Caco-2 (cell line): ENCODE measurements around the gene PHF21B. TPM values are rescaled to one million over a fixed set of nuclear protein-coding genes. Genes with fewer than 3 reads are reported as not detected.

Source experiments
- BruUV-seq: library from RNA; stranded (reverse); fragments of 400-500 nt; replicated peaks from 2 replicates; lab custom pipeline; 2021; lab: Mats Ljungman, UMichigan
- CTCF ChIA-PET: fragments of 300-600 bp; sonication (Branson Sonifier 250); formaldehyde crosslinking; loops from one replicate; lab custom pipeline; 2022; ENCODE audit warnings: antibody characterized with exemption; lab: Charles Lee
- POLR2A ChIA-PET: fragments of 300-600 bp; sonication (Branson Sonifier 250); formaldehyde crosslinking; loops from one replicate; lab custom pipeline; 2022; ENCODE audit warnings: antibody characterized with exemption; lab: Charles Lee
- DNase-seq, 2 experiments: peaks; one replicate each; pipeline versions ENCODE4 v3.0.0 to v3.0.0-alpha.2; 2020 to 2022
- H3K27me3 ChIP-seq: replicated peaks from 2 replicates; pipeline ENCODE4 v1.6.0; 2011; ENCODE audit warnings: low read length; ENCODE audit not compliant: control insufficient read depth, insufficient read depth
- H3K36me3 ChIP-seq: 2 replicates; pipeline ENCODE4 v1.5.1; 2011; ENCODE audit warnings: low read length; ENCODE audit not compliant: control insufficient read depth, insufficient read depth
- H3K4me1 ChIP-seq: fragments of 250-450 bp; sonication (Bioruptor Pico); 2 replicates; pipeline ENCODE4 v1.5.1; 2020; ENCODE audit warnings: mild to moderate bottlenecking
- H3K4me3 ChIP-seq: 2 replicates; pipeline ENCODE4 v1.5.1; 2011; ENCODE audit warnings: low read depth, mild to moderate bottlenecking, control low read depth, low read length
- H3K9me3 ChIP-seq: fragments of 250-450 bp; sonication (Bioruptor Pico); 2 replicates; pipeline ENCODE4 v1.5.1; 2020; ENCODE audit warnings: mild to moderate bottlenecking, moderate library complexity
- H3K27ac Mint-ChIP-seq: one replicate; pipeline ENCODE4 v1.8.0; 2022; ENCODE audit warnings: mixed read lengths; ENCODE audit not compliant: unreplicated experiment
- H3K27me3 Mint-ChIP-seq: one replicate; pipeline ENCODE4 v1.8.0; 2022; ENCODE audit warnings: mixed read lengths; ENCODE audit not compliant: insufficient read depth, unreplicated experiment
- H3K36me3 Mint-ChIP-seq: one replicate; pipeline ENCODE4 v1.8.0; 2022; ENCODE audit warnings: mild to moderate bottlenecking, mixed read lengths; ENCODE audit not compliant: insufficient read depth, unreplicated experiment
- H3K4me1 Mint-ChIP-seq: one replicate; pipeline ENCODE4 v1.8.0; 2022; ENCODE audit warnings: low read depth, mixed read lengths; ENCODE audit not compliant: unreplicated experiment
- H3K4me3 Mint-ChIP-seq: one replicate; pipeline ENCODE4 v1.8.0; 2022; ENCODE audit warnings: mild to moderate bottlenecking, moderate library complexity, mixed read lengths; ENCODE audit not compliant: unreplicated experiment
- H3K9me3 Mint-ChIP-seq: one replicate; pipeline ENCODE4 v1.8.0; 2022; ENCODE audit warnings: mixed read lengths; ENCODE audit not compliant: unreplicated experiment
- CTCF ChIP-seq, 2 experiments: fragments of 200-600 bp in 1 of 2; IDR thresholded peaks; 1 replicate in 1 of 2; 2 replicates in 1 of 2; pipeline versions ENCODE4 v1.5.1 to v1.8.0; 2011 to 2022; ENCODE audit warnings: antibody characterized with exemption in 1 of 2, control low read depth in 1 of 2, inconsistent platforms in 1 of 2, low read depth in 1 of 2, low read length in 1 of 2, mild to moderate bottlenecking in 1 of 2, moderate library complexity in 1 of 2; ENCODE audit not compliant: insufficient read depth in 1 of 2, severe bottlenecking in 1 of 2, unreplicated experiment in 1 of 2
- intact Hi-C: fragments of 100-400 bp; cut with micrococcal nuclease; formaldehyde crosslinking; loops from one replicate; pipeline ENCODE4 v1.10.0; 2022; ENCODE audit not compliant: unreplicated experiment
- total RNA-seq: library from RNA; stranded (reverse); gene quantifications from 2 replicates; pipeline ENCODE4 v1.2.3, GENCODE V29; 2022

Gene PHF21B
- total RNA-seq, 1 experiment from 2014 or later, result 0.98 TPM

GRCh38 chr22:45051946-45052345 is 42.1 kb upstream of the PHF21B start:
- H3K27me3 ChIP-seq, result no peaks in the 10 kb centered on the region

GRCh38 chr22:45051419-45051818 is 41.6 kb upstream of the PHF21B start:
- Mint-ChIP-seq H3K27me3 (peaks cover 12% of the 10 kb centered on the region), H3K36me3 (no peaks in the 10 kb centered on the region), H3K27ac (no peak overlapping the region), H3K9me3 (peaks cover 9% of the 10 kb centered on the region), H3K4me1 (peaks cover 14% of the 10 kb centered on the region), H3K4me3 (no peak overlapping the region)
- intact Hi-C loops, result no loop called here
- no peak overlapping the region for H3K4me3 ChIP-seq
- no peak for TF ChIP-seq CTCF (IDR thresholded peaks at IDR 0.05; ENCODE audit: insufficient read depth in 1 of 2, low read depth in 1 of 2, low read length in 1 of 2, severe bottlenecking in 1 of 2, unreplicated experiment in 1 of 2)
- no peak for DNase-seq
- ChIA-PET CTCF (no interaction called here), POLR2A (no interaction called here)
- H3K36me3 ChIP-seq, result no peaks in the 10 kb centered on the region
- no TSS peak for BruUV-seq
- no peaks in the 10 kb centered on the region for H3K27me3 ChIP-seq
- no peaks in the 10 kb centered on the region for H3K9me3 ChIP-seq
- H3K4me1 ChIP-seq, result peaks cover 13% of the 10 kb centered on the region

More at GRCh38 chr22:45051946-45052345, 42.1 kb upstream of the PHF21B start:
- no peak overlapping the region for H3K4me3 ChIP-seq
- Mint-ChIP-seq H3K36me3 (no peaks in the 10 kb centered on the region), H3K27me3 (peaks cover 9% of the 10 kb centered on the region), H3K9me3 (peaks cover 4% of the 10 kb centered on the region), H3K4me1 (peaks cover 14% of the 10 kb centered on the region), H3K4me3 (no peak overlapping the region), H3K27ac (peak overlapping the region; percentile 14)
- BruUV-seq, result no TSS peak
- peaks cover 13% of the 10 kb centered on the region for H3K4me1 ChIP-seq
- no peak for TF ChIP-seq CTCF (IDR thresholded peaks at IDR 0.05; ENCODE audit: insufficient read depth in 1 of 2, low read depth in 1 of 2, low read length in 1 of 2, severe bottlenecking in 1 of 2, unreplicated experiment in 1 of 2)
- DNase-seq, result no peak
- no peaks in the 10 kb centered on the region for H3K36me3 ChIP-seq
- intact Hi-C loops, result no loop called here
- ChIA-PET POLR2A (no interaction called here), CTCF (no interaction called here)
- no peaks in the 10 kb centered on the region for H3K9me3 ChIP-seq

GRCh38 chr22:45047260-45047659 is 37.5 kb upstream of the PHF21B start:
- peaks cover 1% of the 10 kb centered on the region for H3K4me1 ChIP-seq
- H3K27me3 ChIP-seq, result no peaks in the 10 kb centered on the region
- no peaks in the 10 kb centered on the region for H3K36me3 ChIP-seq
- TF ChIP-seq CTCF (IDR thresholded peaks at IDR 0.05; ENCODE audit: insufficient read depth in 1 of 2, low read depth in 1 of 2, low read length in 1 of 2, severe bottlenecking in 1 of 2, unreplicated experiment in 1 of 2), result no peak
- POLR2A ChIA-PET, result no interaction called here
- intact Hi-C loops, result no loop called here
- CTCF ChIA-PET, result no interaction called here
- BruUV-seq, result no TSS peak
- H3K4me3 ChIP-seq, result no peak overlapping the region
- H3K9me3 ChIP-seq, result no peaks in the 10 kb centered on the region
- H3K9me3 Mint-ChIP-seq, result peaks cover 9% of the 10 kb centered on the region
- DNase-seq, result no peak
- H3K36me3 Mint-ChIP-seq, result no peaks in the 10 kb centered on the region
- H3K27ac Mint-ChIP-seq, result no peak overlapping the region
- peaks cover 4% of the 10 kb centered on the region for H3K4me1 Mint-ChIP-seq
- H3K27me3 Mint-ChIP-seq, result peaks cover 26% of the 10 kb centered on the region
- H3K4me3 Mint-ChIP-seq, result no peak overlapping the region
